Measurements from ENCODE around the gene ITGB1BP1. TPM values are rescaled to one million over a fixed set of nuclear protein-coding genes. Genes with fewer than 3 reads are reported as not detected.

Gene ITGB1BP1
- total and polyA plus RNA-seq, 10 of the 15 experiments (the other 5 are each of a cell fraction or from before 2014, with no cell fraction given) = 50.2 to 273 (median 97.2) TPM

DNA sequence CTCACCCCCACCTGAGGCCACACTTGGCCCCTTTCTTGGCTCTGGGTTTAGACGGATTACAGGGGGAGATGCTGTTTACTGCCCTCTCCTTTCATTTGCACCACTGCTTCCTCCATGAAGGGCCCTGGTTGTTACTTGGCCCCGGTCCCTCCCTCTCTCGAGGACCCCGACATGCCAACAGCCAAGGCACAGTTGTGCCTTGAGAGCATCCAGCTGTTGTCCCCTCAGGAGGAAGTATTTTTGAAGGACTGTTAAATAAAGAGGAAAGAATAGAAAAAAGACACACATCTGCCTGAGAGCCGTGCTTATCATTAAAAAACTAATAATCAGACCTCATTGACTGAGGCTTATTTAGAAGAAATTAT is 44.0 kb downstream of the ITGB1BP1 start:
- 63% methylated on average over 5 of the region's 5 CpGs for WGBS (ENCODE audit: insufficient coverage, insufficient replicate concordance, low lambda C conversion rate, missing lambda C conversion rate)
- in situ Hi-C loops (cut with MboI) = no loop called here
- ChIA-PET CTCF (no interaction called here), RAD21 (ENCODE audit: unreplicated experiment) (no interaction called here), SMC1A (ENCODE audit: uncharacterized antibody, unreplicated experiment) (interaction anchor here (0.6 kb wide), 1 partner anchor 13 kb away, joined by 3 read pairs; no protein-coding TSS in a partner anchor), POLR2A (no interaction called here)
- no peak for ATAC-seq
- Histone ChIP-seq H3K4me3 (no peak overlapping the region), H3K9ac (ENCODE audit: control insufficient read depth, insufficient read depth, low read length) (no peak overlapping the region), H3K4me1 (ENCODE audit: control insufficient read depth, insufficient read depth, low read length) (no peaks in the 10 kb centered on the region), H2AFZ (ENCODE audit: control insufficient read depth, low read depth, low read length) (no peak overlapping the region), H3K27me3 (replicated peaks in 1 of 2; ENCODE audit: control insufficient read depth in 2 of 2, insufficient read depth in 2 of 2, low read length in 1 of 2) (peaks cover 0 to 2% of the 10 kb centered on the region in 2 experiments; a peak in 2 of 4 replicates), H3K9me3 (replicated peaks; ENCODE audit: control insufficient read depth, insufficient read depth, low read length) (no peaks in the 10 kb centered on the region), H4K20me1 (ENCODE audit: control insufficient read depth, insufficient read depth) (no peaks in the 10 kb centered on the region), H3K36me3 (ENCODE audit: control insufficient read depth in 2 of 2, insufficient read depth in 2 of 2, low read length in 1 of 2) (no peaks in the 10 kb centered on the region), H3K79me2 (ENCODE audit: control insufficient read depth, insufficient read depth, low read length) (no peaks in the 10 kb centered on the region), H3K27ac (ENCODE audit: control insufficient read depth, insufficient read depth) (no peak overlapping the region), H3K4me2 (ENCODE audit: control insufficient read depth, insufficient read depth) (no peak overlapping the region)
- FAIRE-seq = no peak
- no peak for DNase-seq (ENCODE audit: low read depth, low spot score)
- intact Hi-C loops (cut with micrococcal nuclease; ENCODE audit: unreplicated experiment) = no loop called here
- BruUV-seq (replicated peaks) = no TSS peak
- TF ChIP-seq ZNF274 (IDR thresholded peaks at IDR 0.05; ENCODE audit: insufficient read depth, insufficient read length) (no peak), SIX5 (IDR thresholded peaks at IDR 0.05; ENCODE audit: low read depth, low read length, severe bottlenecking) (no peak), MYC (IDR thresholded peaks at IDR 0.05; ENCODE audit: insufficient read depth, insufficient read length, insufficient replicate concordance, low read length, severe bottlenecking) (no peak)

DNA sequence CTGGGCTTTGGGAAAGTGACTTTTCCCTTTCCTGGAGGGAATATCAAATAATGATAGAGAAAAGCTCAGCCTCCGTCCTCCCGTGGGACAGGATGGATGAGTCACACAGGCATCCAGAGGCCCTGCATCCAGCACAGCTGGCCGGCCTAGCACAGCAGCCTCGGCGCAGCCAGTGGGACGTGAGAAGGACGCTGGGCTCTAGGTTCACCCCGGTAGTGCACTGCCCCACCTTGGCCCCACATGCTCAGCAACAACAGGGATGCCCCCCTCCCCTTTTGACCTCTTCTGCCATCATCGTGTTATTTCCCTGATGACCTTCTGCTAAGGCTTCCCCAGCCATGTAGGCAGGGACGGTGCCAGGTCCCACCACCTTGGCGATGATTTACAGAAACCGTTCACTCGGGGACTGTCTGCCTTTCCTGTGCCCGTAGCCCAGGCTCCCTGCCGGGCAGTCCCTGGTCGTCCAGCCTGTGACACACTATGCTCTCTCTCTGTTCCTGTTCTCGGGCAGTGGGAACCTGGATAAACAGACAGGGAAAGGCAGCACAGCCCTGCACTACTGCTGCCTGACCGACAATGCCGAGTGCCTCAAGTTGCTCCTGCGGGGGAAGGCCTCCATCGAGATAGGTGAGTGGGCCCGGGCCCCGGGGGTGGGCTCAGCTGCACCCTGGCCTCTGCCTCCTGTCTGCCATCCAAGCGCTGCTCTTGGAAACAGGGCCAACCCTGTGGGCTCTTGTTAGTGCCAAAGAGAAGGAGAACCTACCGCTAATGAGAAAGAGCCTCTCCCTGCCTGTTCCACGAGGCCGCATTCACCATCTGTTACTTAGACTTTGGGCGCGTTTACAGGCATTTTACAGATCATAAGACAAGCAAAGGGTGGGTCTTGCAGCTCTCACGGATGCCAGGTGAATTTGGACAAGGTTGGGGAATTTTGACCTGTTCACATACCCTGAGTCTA is 44.6 kb downstream of the ITGB1BP1 start:
- RAD21 ChIA-PET (ENCODE audit: unreplicated experiment) = no interaction called here
- H3K4me2 ChIP-seq (ENCODE audit: control insufficient read depth, insufficient read depth) = no peak overlapping the region
- H3K27ac ChIP-seq (ENCODE audit: control insufficient read depth, insufficient read depth) = no peak overlapping the region
- DNase-seq (ENCODE audit: low read depth, low spot score) = no peak
- no TSS peak for BruUV-seq (replicated peaks)
- FAIRE-seq = no peak
- H3K4me3 ChIP-seq = no peak overlapping the region
- SMC1A ChIA-PET (ENCODE audit: uncharacterized antibody, unreplicated experiment) = interaction anchor here (0.6 kb wide), 1 partner anchor 12 kb away, joined by 3 read pairs; no protein-coding TSS in a partner anchor
- no peaks in the 10 kb centered on the region for H3K9me3 ChIP-seq (replicated peaks; ENCODE audit: control insufficient read depth, insufficient read depth, low read length)
- peaks cover 0 to 2% of the 10 kb centered on the region in 2 experiments; a peak in 2 of 4 replicates for H3K27me3 ChIP-seq (replicated peaks in 1 of 2; ENCODE audit: control insufficient read depth in 2 of 2, insufficient read depth in 2 of 2, low read length in 1 of 2)
- no peaks in the 10 kb centered on the region for H3K4me1 ChIP-seq (ENCODE audit: control insufficient read depth, insufficient read depth, low read length)
- H3K9ac ChIP-seq (ENCODE audit: control insufficient read depth, insufficient read depth, low read length) = no peak overlapping the region
- CTCF ChIA-PET = no interaction called here
- no peaks in the 10 kb centered on the region for H3K79me2 ChIP-seq (ENCODE audit: control insufficient read depth, insufficient read depth, low read length)
- 57% methylated on average over 30 of the region's 30 CpGs for WGBS (ENCODE audit: insufficient coverage, insufficient replicate concordance, low lambda C conversion rate, missing lambda C conversion rate)
- no peak overlapping the region for H2AFZ ChIP-seq (ENCODE audit: control insufficient read depth, low read depth, low read length)
- ATAC-seq = no peak
- in situ Hi-C loops (cut with MboI) = no loop called here
- TF ChIP-seq, protein P1, sequence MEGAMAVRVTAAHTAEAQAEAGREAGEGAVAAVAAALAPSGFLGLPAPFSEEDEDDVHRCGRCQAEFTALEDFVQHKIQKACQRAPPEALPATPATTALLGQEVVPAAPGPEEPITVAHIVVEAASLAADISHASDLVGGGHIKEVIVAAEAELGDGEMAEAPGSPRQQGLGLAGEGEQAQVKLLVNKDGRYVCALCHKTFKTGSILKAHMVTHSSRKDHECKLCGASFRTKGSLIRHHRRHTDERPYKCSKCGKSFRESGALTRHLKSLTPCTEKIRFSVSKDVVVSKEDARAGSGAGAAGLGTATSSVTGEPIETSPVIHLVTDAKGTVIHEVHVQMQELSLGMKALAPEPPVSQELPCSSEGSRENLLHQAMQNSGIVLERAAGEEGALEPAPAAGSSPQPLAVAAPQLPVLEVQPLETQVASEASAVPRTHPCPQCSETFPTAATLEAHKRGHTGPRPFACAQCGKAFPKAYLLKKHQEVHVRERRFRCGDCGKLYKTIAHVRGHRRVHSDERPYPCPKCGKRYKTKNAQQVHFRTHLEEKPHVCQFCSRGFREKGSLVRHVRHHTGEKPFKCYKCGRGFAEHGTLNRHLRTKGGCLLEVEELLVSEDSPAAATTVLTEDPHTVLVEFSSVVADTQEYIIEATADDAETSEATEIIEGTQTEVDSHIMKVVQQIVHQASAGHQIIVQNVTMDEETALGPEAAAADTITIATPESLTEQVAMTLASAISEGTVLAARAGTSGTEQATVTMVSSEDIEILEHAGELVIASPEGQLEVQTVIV (IDR thresholded peaks at IDR 0.05; ENCODE audit: borderline replicate concordance, partially characterized antibody) = no peak
- TF ChIP-seq ZNF24 (IDR thresholded peaks at IDR 0.05) (no peak), ESRRA (IDR thresholded peaks at IDR 0.05; ENCODE audit: low read length) (no peak), MEF2A (IDR thresholded peaks at IDR 0.05; ENCODE audit: insufficient read depth, low read depth, low read length) (no peak), CHD1 (IDR thresholded peaks at IDR 0.05; ENCODE audit: low read depth, low read length) (no peak)
- no peaks in the 10 kb centered on the region for H4K20me1 ChIP-seq (ENCODE audit: control insufficient read depth, insufficient read depth)
- no peaks in the 10 kb centered on the region for H3K36me3 ChIP-seq (ENCODE audit: control insufficient read depth in 2 of 2, insufficient read depth in 2 of 2, low read length in 1 of 2)
- POLR2A ChIA-PET = no interaction called here
- intact Hi-C loops (cut with micrococcal nuclease; ENCODE audit: unreplicated experiment) = no loop called here

Data from GM12878 (cell line).